Neural cell (in vitro differentiated cells): ENCODE results near the gene NUP98. TPM values are rescaled to one million over a fixed set of nuclear protein-coding genes. Genes with fewer than 3 reads are reported as not detected.

Experiments
- H2AFZ ChIP-seq: fragments of 200-600, 300-800 bp; sonication (generic), shearing (Covaris generic); 2 replicates; pipeline ENCODE4 v1.6.0; 2014; ENCODE audit warnings: low read depth, mild to moderate bottlenecking, antibody characterized with exemption, low read length, moderate library complexity
- H3F3A ChIP-seq: fragments of 200-600 bp; shearing (Covaris generic); 2 replicates; pipeline ENCODE4 v1.6.1; 2016; ENCODE audit warnings: mild to moderate bottlenecking, moderate library complexity, mixed read lengths, antibody characterized with exemption, low read length; ENCODE audit not compliant: insufficient read depth, poor library complexity, severe bottlenecking
- H3K27ac ChIP-seq: fragments of 200-600, 300-800 bp; sonication (generic), shearing (Covaris generic); 2 replicates; pipeline ENCODE4 v1.5.1; 2014; ENCODE audit warnings: mild to moderate bottlenecking, low read length, moderate library complexity
- H3K27me3 ChIP-seq: fragments of 300-800, 200-600 bp; sonication (generic), shearing (Covaris generic); 2 replicates; pipeline ENCODE4 v1.6.0; 2014; ENCODE audit warnings: mild to moderate bottlenecking, low read depth, low read length, moderate library complexity; ENCODE audit not compliant: insufficient read depth
- H3K36me3 ChIP-seq: fragments of 300-800, 200-600 bp; sonication (generic), shearing (Covaris generic); 2 replicates; pipeline ENCODE4 v1.5.1; 2014; ENCODE audit warnings: mild to moderate bottlenecking, antibody characterized with exemption, low read length, moderate library complexity; ENCODE audit not compliant: insufficient read depth
- H3K4me2 ChIP-seq: fragments of 300-800, 200-600 bp; sonication (generic), shearing (Covaris generic); 2 replicates; pipeline ENCODE4 v1.6.0; 2014; ENCODE audit warnings: mild to moderate bottlenecking, low read length
- H3K4me3 ChIP-seq: fragments of 300-800, 200-600 bp; sonication (generic), shearing (Covaris generic); 2 replicates; pipeline ENCODE4 v1.5.1; 2014; ENCODE audit warnings: mild to moderate bottlenecking, low read length, moderate library complexity
- H3K79me2 ChIP-seq: fragments of 200-600 bp; shearing (Covaris generic); replicated peaks from 2 replicates; pipeline ENCODE4 v1.6.0; 2014; ENCODE audit warnings: mild to moderate bottlenecking, low read length, moderate library complexity; ENCODE audit not compliant: insufficient read depth
- H3K9ac ChIP-seq: fragments of 300-800, 200-600 bp; sonication (generic), shearing (Covaris generic); 2 replicates; pipeline ENCODE4 v1.6.1; 2016; ENCODE audit warnings: mild to moderate bottlenecking, low read length, mixed read lengths
- H3K9me2 ChIP-seq: fragments of 200-600 bp; shearing (Covaris generic); 2 replicates; pipeline ENCODE4 v1.6.1; 2016; ENCODE audit warnings: mild to moderate bottlenecking, low read length, mixed read lengths; ENCODE audit not compliant: insufficient read depth
- H3K9me3 ChIP-seq: fragments of 200-600, 300-800 bp; sonication (generic), shearing (Covaris generic); 2 replicates; pipeline ENCODE4 v1.6.1; 2016; ENCODE audit warnings: mild to moderate bottlenecking, mixed run types, low read length, moderate library complexity, mixed read lengths
- H4K20me1 ChIP-seq: fragments of 200-600 bp; shearing (Covaris generic); 2 replicates; pipeline ENCODE4 v1.6.1; 2016; ENCODE audit warnings: mild to moderate bottlenecking, mixed run types; ENCODE audit not compliant: insufficient read depth
- EP300 ChIP-seq: fragments of 450-650 bp; conservative IDR thresholded peaks from 2 replicates; pipeline ENCODE4 v1.6.1; 2014; ENCODE audit warnings: antibody characterized with exemption, mild to moderate bottlenecking, moderate library complexity; ENCODE audit not compliant: poor library complexity, severe bottlenecking
- EZH2 ChIP-seq: fragments of 200-600, 300-800 bp; shearing (Covaris generic), sonication (generic); IDR thresholded peaks from 2 replicates; pipeline ENCODE4 v1.6.1; 2014; ENCODE audit warnings: antibody characterized with exemption, low read length, borderline replicate concordance, mild to moderate bottlenecking; ENCODE audit not compliant: insufficient read depth, poor library complexity, severe bottlenecking
- MXI1 ChIP-seq: fragments of 450-650 bp; conservative IDR thresholded peaks from 2 replicates; pipeline ENCODE4 v1.6.1; 2014; ENCODE audit warnings: antibody characterized with exemption, mild to moderate bottlenecking; ENCODE audit not compliant: poor library complexity, severe bottlenecking
- POLR2AphosphoS5 ChIP-seq: IDR thresholded peaks from 2 replicates; pipeline ENCODE4 v1.6.1; 2012
- RAD21 ChIP-seq: fragments of 450-650 bp; conservative IDR thresholded peaks from 2 replicates; pipeline ENCODE4 v1.6.1; 2014; ENCODE audit warnings: antibody characterized with exemption, mild to moderate bottlenecking, moderate library complexity
- SMC3 ChIP-seq: fragments of 450-650 bp; conservative IDR thresholded peaks from 2 replicates; pipeline ENCODE4 v1.6.1; 2014; ENCODE audit warnings: antibody characterized with exemption, mild to moderate bottlenecking, moderate library complexity; ENCODE audit not compliant: poor library complexity
- TAF1 ChIP-seq: IDR thresholded peaks from 2 replicates; pipeline ENCODE4 v1.6.1; 2012; ENCODE audit warnings: low read depth
- polyA plus RNA-seq: library from polyadenylated mRNA; depleted of rRNA; stranded (reverse); fragments of >200 nt; gene quantifications from 2 replicates; pipeline ENCODE4 v1.2.3, GENCODE V29; 2014
- TF ChIP-seq, protein P1 (sequence below): fragments of 450-650 bp; IDR thresholded peaks from 2 replicates; pipeline ENCODE4 v1.5.1; 2014; ENCODE audit warnings: antibody characterized with exemption, mild to moderate bottlenecking, moderate library complexity; ENCODE audit not compliant: poor library complexity, severe bottlenecking
- TF ChIP-seq, protein P2 (sequence below): IDR thresholded peaks from 2 replicates; pipeline ENCODE4 v1.6.1; 2012; ENCODE audit warnings: borderline replicate concordance

Gene NUP98
- polyA plus RNA-seq, 1 donor from 2014 or later, result 28.9 TPM

DNA sequence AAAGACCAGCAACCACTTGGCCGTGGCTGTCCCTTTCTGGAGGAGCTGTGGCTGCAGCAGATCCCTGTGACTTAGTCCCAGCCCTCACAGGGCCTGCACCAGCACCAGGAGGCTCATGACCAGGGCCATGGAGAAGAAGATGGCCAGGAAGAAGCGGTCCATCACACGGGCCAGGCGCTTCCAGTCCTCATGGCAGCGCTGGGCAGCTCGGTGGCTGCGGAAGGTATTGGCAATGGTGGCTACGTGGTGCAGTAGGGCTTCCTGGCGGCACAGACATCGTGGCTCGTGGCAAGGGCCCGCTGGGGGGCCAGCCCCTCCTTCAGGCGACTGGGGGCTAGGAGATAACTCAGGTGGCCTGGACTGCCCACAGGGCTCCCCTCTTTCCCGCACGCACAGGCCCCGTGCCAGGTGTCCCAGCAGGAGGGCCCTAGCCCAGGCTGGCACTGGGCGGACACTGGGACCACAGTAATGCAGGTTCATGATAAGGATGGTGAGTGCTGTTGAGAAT is 131.3 kb downstream of the NUP98 start:
- Histone ChIP-seq H3K4me2 (no peak overlapping the region), H4K20me1 (no peaks in the 10 kb centered on the region), H3K36me3 (peaks cover 7% of the 10 kb centered on the region), H3K9ac (no peak overlapping the region), H3F3A (no peaks in the 10 kb centered on the region), H3K4me3 (no peak overlapping the region), H3K9me2 (no peaks in the 10 kb centered on the region), H2AFZ (no peak overlapping the region), H3K27me3 (no peaks in the 10 kb centered on the region), H3K79me2 (no peaks in the 10 kb centered on the region), H3K27ac (no peak overlapping the region), H3K9me3 (no peaks in the 10 kb centered on the region)
- TF ChIP-seq, protein P1, sequence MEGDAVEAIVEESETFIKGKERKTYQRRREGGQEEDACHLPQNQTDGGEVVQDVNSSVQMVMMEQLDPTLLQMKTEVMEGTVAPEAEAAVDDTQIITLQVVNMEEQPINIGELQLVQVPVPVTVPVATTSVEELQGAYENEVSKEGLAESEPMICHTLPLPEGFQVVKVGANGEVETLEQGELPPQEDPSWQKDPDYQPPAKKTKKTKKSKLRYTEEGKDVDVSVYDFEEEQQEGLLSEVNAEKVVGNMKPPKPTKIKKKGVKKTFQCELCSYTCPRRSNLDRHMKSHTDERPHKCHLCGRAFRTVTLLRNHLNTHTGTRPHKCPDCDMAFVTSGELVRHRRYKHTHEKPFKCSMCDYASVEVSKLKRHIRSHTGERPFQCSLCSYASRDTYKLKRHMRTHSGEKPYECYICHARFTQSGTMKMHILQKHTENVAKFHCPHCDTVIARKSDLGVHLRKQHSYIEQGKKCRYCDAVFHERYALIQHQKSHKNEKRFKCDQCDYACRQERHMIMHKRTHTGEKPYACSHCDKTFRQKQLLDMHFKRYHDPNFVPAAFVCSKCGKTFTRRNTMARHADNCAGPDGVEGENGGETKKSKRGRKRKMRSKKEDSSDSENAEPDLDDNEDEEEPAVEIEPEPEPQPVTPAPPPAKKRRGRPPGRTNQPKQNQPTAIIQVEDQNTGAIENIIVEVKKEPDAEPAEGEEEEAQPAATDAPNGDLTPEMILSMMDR, result no peak
- TF ChIP-seq, protein P2, sequence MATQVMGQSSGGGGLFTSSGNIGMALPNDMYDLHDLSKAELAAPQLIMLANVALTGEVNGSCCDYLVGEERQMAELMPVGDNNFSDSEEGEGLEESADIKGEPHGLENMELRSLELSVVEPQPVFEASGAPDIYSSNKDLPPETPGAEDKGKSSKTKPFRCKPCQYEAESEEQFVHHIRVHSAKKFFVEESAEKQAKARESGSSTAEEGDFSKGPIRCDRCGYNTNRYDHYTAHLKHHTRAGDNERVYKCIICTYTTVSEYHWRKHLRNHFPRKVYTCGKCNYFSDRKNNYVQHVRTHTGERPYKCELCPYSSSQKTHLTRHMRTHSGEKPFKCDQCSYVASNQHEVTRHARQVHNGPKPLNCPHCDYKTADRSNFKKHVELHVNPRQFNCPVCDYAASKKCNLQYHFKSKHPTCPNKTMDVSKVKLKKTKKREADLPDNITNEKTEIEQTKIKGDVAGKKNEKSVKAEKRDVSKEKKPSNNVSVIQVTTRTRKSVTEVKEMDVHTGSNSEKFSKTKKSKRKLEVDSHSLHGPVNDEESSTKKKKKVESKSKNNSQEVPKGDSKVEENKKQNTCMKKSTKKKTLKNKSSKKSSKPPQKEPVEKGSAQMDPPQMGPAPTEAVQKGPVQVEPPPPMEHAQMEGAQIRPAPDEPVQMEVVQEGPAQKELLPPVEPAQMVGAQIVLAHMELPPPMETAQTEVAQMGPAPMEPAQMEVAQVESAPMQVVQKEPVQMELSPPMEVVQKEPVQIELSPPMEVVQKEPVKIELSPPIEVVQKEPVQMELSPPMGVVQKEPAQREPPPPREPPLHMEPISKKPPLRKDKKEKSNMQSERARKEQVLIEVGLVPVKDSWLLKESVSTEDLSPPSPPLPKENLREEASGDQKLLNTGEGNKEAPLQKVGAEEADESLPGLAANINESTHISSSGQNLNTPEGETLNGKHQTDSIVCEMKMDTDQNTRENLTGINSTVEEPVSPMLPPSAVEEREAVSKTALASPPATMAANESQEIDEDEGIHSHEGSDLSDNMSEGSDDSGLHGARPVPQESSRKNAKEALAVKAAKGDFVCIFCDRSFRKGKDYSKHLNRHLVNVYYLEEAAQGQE, result no peak
- TF ChIP-seq RAD21 (no peak), MXI1 (no peak), EP300 (no peak), POLR2AphosphoS5 (no peak), SMC3 (no peak), EZH2 (no peak), TAF1 (no peak)

GRCh38 chr11:3665336-3666022 is 131.9 kb downstream of the NUP98 start:
- H3K36me3 ChIP-seq, result peaks cover 7% of the 10 kb centered on the region

More at GRCh38 chr11:3665336-3666022, 131.9 kb downstream of the NUP98 start:
- Histone ChIP-seq H3F3A (no peaks in the 10 kb centered on the region), H3K27me3 (no peaks in the 10 kb centered on the region), H3K9me3 (no peaks in the 10 kb centered on the region), H4K20me1 (no peaks in the 10 kb centered on the region), H3K79me2 (no peaks in the 10 kb centered on the region), H3K9ac (no peak overlapping the region), H3K4me2 (no peak overlapping the region), H2AFZ (no peak overlapping the region), H3K27ac (no peak overlapping the region), H3K9me2 (no peaks in the 10 kb centered on the region), H3K4me3 (no peak overlapping the region)
- no peak for TF ChIP-seq EZH2
- no peak for TF ChIP-seq EP300
- TF ChIP-seq TAF1, result no peak
- no peak for TF ChIP-seq SMC3
- TF ChIP-seq, protein P1, result no peak
- TF ChIP-seq MXI1, result no peak
- no peak for TF ChIP-seq POLR2AphosphoS5
- TF ChIP-seq RAD21, result no peak
- TF ChIP-seq, protein P2, result no peak
